ENCODE results near the gene OSBP.
A peak's percentile ranks its signal among the peaks of the same experiment; 100 is the strongest.

The OSBP gene

GRCh38 chr11:59562292-59562691 lies 53.3 kb downstream of the OSBP start:
- Histone ChIP-seq H3K27ac (ENCODE audit: low read depth, low read length) (no peak overlapping the region), H3K4me1 (ENCODE audit: control insufficient read depth, low read depth, low read length) (peaks cover 4% of the 10 kb centered on the region), H3K27me3 (ENCODE audit: insufficient read depth, low read length, poor library complexity) (no peaks in the 10 kb centered on the region), H3K79me2 (ENCODE audit: control insufficient read depth, insufficient read depth, low read length) (no peaks in the 10 kb centered on the region), H4K5ac (ENCODE audit: low read length) (no peak overlapping the region), H3K56ac (ENCODE audit: low read length) (no peak overlapping the region), H3K79me1 (ENCODE audit: low read length) (no peaks in the 10 kb centered on the region), H3K4ac (ENCODE audit: low read depth, low read length) (no peak overlapping the region), H2BK5ac (ENCODE audit: low read length) (no peak overlapping the region), H3K4me2 (ENCODE audit: low read length) (no peak overlapping the region), H2BK15ac (replicated peaks; ENCODE audit: low read depth) (no peak overlapping the region), H2BK120ac (ENCODE audit: low read depth, low read length) (no peak overlapping the region), H2AK5ac (ENCODE audit: low read length) (no peak overlapping the region), H3K4me3 (ENCODE audit: low read length) (no peak overlapping the region), H3K9ac (ENCODE audit: low read length) (no peak overlapping the region), H3K18ac (ENCODE audit: low read length) (no peak overlapping the region), H3K36me3 (ENCODE audit: control insufficient read depth, insufficient read depth, low read length) (no peaks in the 10 kb centered on the region), H4K8ac (ENCODE audit: low read depth, low read length) (no peak overlapping the region), H3K23ac (ENCODE audit: low read length) (no peak overlapping the region)
- WGBS (ENCODE audit: extremely low coverage, insufficient coverage, low lambda C conversion rate): no CpG with 5 or more reads among the region's 3 CpGs
- peak; percentile 68 for DNase-seq

DNA sequence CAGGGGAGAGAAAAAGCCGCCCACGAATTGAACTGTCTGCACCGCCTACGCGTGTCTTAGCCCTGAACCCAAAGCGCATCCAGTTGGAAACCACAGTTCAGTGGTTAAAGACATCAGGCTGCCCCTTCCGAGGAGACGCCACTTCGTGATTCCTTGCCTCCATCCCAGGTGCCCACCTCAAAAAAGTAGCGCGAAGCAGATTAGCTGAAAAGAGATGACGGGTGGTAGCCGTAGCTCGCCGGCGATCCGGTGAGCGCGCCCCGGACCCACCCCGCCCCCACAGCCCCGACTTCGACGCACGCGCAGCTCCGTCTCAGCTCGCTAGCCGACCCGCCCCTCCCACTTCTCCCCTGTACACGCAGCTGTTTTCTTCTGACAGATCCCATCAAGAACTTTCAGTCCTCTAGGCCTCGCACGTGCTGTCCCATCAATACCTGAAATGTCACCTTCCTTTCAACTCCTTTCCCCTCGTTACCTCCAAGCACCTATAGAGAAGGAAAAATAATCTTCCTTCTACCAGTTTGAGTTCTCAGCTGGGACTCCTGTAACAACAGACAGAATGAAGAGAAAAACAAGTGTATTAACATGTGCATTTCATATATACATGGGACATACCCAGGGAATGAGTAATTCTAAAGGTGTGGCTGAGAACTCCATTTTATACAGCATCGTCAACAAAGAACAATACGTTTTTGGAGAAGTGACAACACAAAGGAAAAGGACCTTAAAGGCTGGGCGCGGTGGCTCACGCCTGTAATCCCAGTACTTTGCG lies 54.7 kb downstream of the OSBP start:
- H2BK5ac ChIP-seq (ENCODE audit: low read length): no peak overlapping the region
- no peak overlapping the region for H4K8ac ChIP-seq (ENCODE audit: low read depth, low read length)
- WGBS (ENCODE audit: extremely low coverage, insufficient coverage, low lambda C conversion rate): no CpG with 5 or more reads among the region's 40 CpGs
- no peak overlapping the region for H4K5ac ChIP-seq (ENCODE audit: low read length)
- no peaks in the 10 kb centered on the region for H3K27me3 ChIP-seq (ENCODE audit: insufficient read depth, low read length, poor library complexity)
- DNase-seq: peak; percentile 93
- peak overlapping the region; percentile 85 for H3K9ac ChIP-seq (ENCODE audit: low read length)
- H3K4me1 ChIP-seq (ENCODE audit: control insufficient read depth, low read depth, low read length): peaks cover 4% of the 10 kb centered on the region
- no peak overlapping the region for H2BK120ac ChIP-seq (ENCODE audit: low read depth, low read length)
- peak overlapping the region; percentile 97 for H3K4me3 ChIP-seq (ENCODE audit: low read length)
- peak overlapping the region; percentile 51 for H3K18ac ChIP-seq (ENCODE audit: low read length)
- no peaks in the 10 kb centered on the region for H3K79me1 ChIP-seq (ENCODE audit: low read length)
- no peaks in the 10 kb centered on the region for H3K79me2 ChIP-seq (ENCODE audit: control insufficient read depth, insufficient read depth, low read length)
- H3K4ac ChIP-seq (ENCODE audit: low read depth, low read length): no peak overlapping the region
- H3K23ac ChIP-seq (ENCODE audit: low read length): no peak overlapping the region
- H3K36me3 ChIP-seq (ENCODE audit: control insufficient read depth, insufficient read depth, low read length): no peaks in the 10 kb centered on the region
- H2AK5ac ChIP-seq (ENCODE audit: low read length): no peak overlapping the region
- no peak overlapping the region for H2BK15ac ChIP-seq (replicated peaks; ENCODE audit: low read depth)
- no peak overlapping the region for H3K27ac ChIP-seq (ENCODE audit: low read depth, low read length)
- H3K4me2 ChIP-seq (ENCODE audit: low read length): peak overlapping the region; percentile 96
- peak overlapping the region; percentile 96 for H3K56ac ChIP-seq (ENCODE audit: low read length)

- WGBS (ENCODE audit: extremely low coverage, insufficient coverage, low lambda C conversion rate): no CpG with 5 or more reads among the region's 18 CpGs
These were observed 55.3 kb downstream of the OSBP start for GRCh38 chr11:59560290-59560701.

DNA sequence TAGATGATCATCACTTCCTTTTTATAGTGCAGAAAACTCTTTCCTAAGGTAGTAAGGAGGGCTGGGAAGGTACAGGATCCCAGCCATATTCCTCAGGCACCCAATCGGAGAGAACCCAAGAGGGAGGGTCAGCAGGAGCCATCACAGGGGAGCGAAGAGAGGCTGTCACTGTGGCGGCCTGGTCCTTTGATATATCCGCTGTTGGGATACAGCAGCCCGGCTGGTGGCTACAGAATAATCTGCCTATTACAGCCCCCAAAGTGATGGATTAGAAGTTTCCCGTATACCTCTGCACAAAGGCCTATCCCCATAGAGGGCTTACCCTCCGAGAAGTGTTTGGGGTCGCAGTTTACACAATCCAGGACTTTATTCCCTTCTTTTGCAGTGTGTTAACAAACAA lies 55.7 kb downstream of the OSBP start:
- H3K4me2 ChIP-seq (ENCODE audit: low read length): peak overlapping the region; percentile 50
- H4K8ac ChIP-seq (ENCODE audit: low read depth, low read length): no peak overlapping the region
- no peak overlapping the region for H3K23ac ChIP-seq (ENCODE audit: low read length)
- no peak overlapping the region for H2AK5ac ChIP-seq (ENCODE audit: low read length)
- no peak overlapping the region for H2BK5ac ChIP-seq (ENCODE audit: low read length)
- H3K18ac ChIP-seq (ENCODE audit: low read length): no peak overlapping the region
- H3K79me2 ChIP-seq (ENCODE audit: control insufficient read depth, insufficient read depth, low read length): no peaks in the 10 kb centered on the region
- DNase-seq: peak; percentile 66
- no peak overlapping the region for H3K27ac ChIP-seq (ENCODE audit: low read depth, low read length)
- no peak overlapping the region for H2BK120ac ChIP-seq (ENCODE audit: low read depth, low read length)
- no peak overlapping the region for H3K4ac ChIP-seq (ENCODE audit: low read depth, low read length)
- H3K4me1 ChIP-seq (ENCODE audit: control insufficient read depth, low read depth, low read length): peaks cover 4% of the 10 kb centered on the region
- H3K9ac ChIP-seq (ENCODE audit: low read length): peak overlapping the region; percentile 26
- H3K4me3 ChIP-seq (ENCODE audit: low read length): no peak overlapping the region
- H3K79me1 ChIP-seq (ENCODE audit: low read length): no peaks in the 10 kb centered on the region
- H3K27me3 ChIP-seq (ENCODE audit: insufficient read depth, low read length, poor library complexity): no peaks in the 10 kb centered on the region
- no CpG with 5 or more reads among the region's 8 CpGs for WGBS (ENCODE audit: extremely low coverage, insufficient coverage, low lambda C conversion rate)
- H3K56ac ChIP-seq (ENCODE audit: low read length): no peak overlapping the region
- no peak overlapping the region for H4K5ac ChIP-seq (ENCODE audit: low read length)
- no peaks in the 10 kb centered on the region for H3K36me3 ChIP-seq (ENCODE audit: control insufficient read depth, insufficient read depth, low read length)
- no peak overlapping the region for H2BK15ac ChIP-seq (replicated peaks; ENCODE audit: low read depth)

More at GRCh38 chr11:59560290-59560701, 55.3 kb downstream of the OSBP start:
- Histone ChIP-seq H3K4me1 (ENCODE audit: control insufficient read depth, low read depth, low read length) (peaks cover 4% of the 10 kb centered on the region), H3K4me2 (ENCODE audit: low read length) (peak overlapping the region; percentile 96), H2BK5ac (ENCODE audit: low read length) (no peak overlapping the region), H3K79me2 (ENCODE audit: control insufficient read depth, insufficient read depth, low read length) (no peaks in the 10 kb centered on the region), H2BK15ac (replicated peaks; ENCODE audit: low read depth) (no peak overlapping the region), H2BK120ac (ENCODE audit: low read depth, low read length) (no peak overlapping the region), H4K8ac (ENCODE audit: low read depth, low read length) (no peak overlapping the region), H4K5ac (ENCODE audit: low read length) (no peak overlapping the region), H3K4ac (ENCODE audit: low read depth, low read length) (no peak overlapping the region), H3K18ac (ENCODE audit: low read length) (peak overlapping the region; percentile 51), H3K23ac (ENCODE audit: low read length) (no peak overlapping the region), H3K9ac (ENCODE audit: low read length) (peak overlapping the region; percentile 85), H3K27ac (ENCODE audit: low read depth, low read length) (no peak overlapping the region), H3K79me1 (ENCODE audit: low read length) (no peaks in the 10 kb centered on the region), H3K4me3 (ENCODE audit: low read length) (peak overlapping the region; percentile 97), H3K27me3 (ENCODE audit: insufficient read depth, low read length, poor library complexity) (no peaks in the 10 kb centered on the region), H2AK5ac (ENCODE audit: low read length) (no peak overlapping the region), H3K56ac (ENCODE audit: low read length) (peak overlapping the region; percentile 96), H3K36me3 (ENCODE audit: control insufficient read depth, insufficient read depth, low read length) (no peaks in the 10 kb centered on the region)
- DNase-seq: peak; percentile 97

GRCh38 chr11:59558270-59558643 lies 57.3 kb downstream of the OSBP start:
- Histone ChIP-seq H2BK15ac (replicated peaks; ENCODE audit: low read depth) (no peak overlapping the region), H3K4me1 (ENCODE audit: control insufficient read depth, low read depth, low read length) (peaks cover 4% of the 10 kb centered on the region), H2BK5ac (ENCODE audit: low read length) (no peak overlapping the region), H3K18ac (ENCODE audit: low read length) (peak overlapping the region; percentile 63), H3K27me3 (ENCODE audit: insufficient read depth, low read length, poor library complexity) (no peaks in the 10 kb centered on the region), H3K36me3 (ENCODE audit: control insufficient read depth, insufficient read depth, low read length) (no peaks in the 10 kb centered on the region), H3K4me3 (ENCODE audit: low read length) (no peak overlapping the region), H2BK120ac (ENCODE audit: low read depth, low read length) (no peak overlapping the region), H3K4ac (ENCODE audit: low read depth, low read length) (peak overlapping the region; percentile 66), H2AK5ac (ENCODE audit: low read length) (no peak overlapping the region), H3K79me1 (ENCODE audit: low read length) (no peaks in the 10 kb centered on the region), H3K4me2 (ENCODE audit: low read length) (peak overlapping the region; percentile 49), H4K8ac (ENCODE audit: low read depth, low read length) (no peak overlapping the region), H3K27ac (ENCODE audit: low read depth, low read length) (no peak overlapping the region), H3K56ac (ENCODE audit: low read length) (peak overlapping the region; percentile 59), H3K79me2 (ENCODE audit: control insufficient read depth, insufficient read depth, low read length) (no peaks in the 10 kb centered on the region), H3K23ac (ENCODE audit: low read length) (no peak overlapping the region), H4K5ac (ENCODE audit: low read length) (peak overlapping the region; percentile 72), H3K9ac (ENCODE audit: low read length) (peak overlapping the region; percentile 66)
- DNase-seq: no peak
- WGBS (ENCODE audit: extremely low coverage, insufficient coverage, low lambda C conversion rate): no CpG with 5 or more reads among the region's 7 CpGs

Measured in mesendoderm (in vitro differentiated cells).